NCI-H2227 (cell line): ENCODE results near the gene NUP50.
"Not testable (repeated sequence)": the region's sequence is repeated elsewhere in the genome, so short reads cannot be mapped to it uniquely, and the experiment has no call there.

Experiments
- DNase-seq: peaks from one replicate; lab custom pipeline; 2025; ENCODE audit not compliant: unreplicated experiment; lab: John Stamatoyannopoulos, UW

Gene NUP50

GRCh38 chr22:45159652-45160462 is 3.9 kb upstream of the NUP50 start:
- DNase-seq, result no peak

- peak; percentile 22 for DNase-seq
These were observed 1.2 kb upstream of the NUP50 start for GRCh38 chr22:45162531-45162930.

- peak; percentile 19 for DNase-seq
These were observed 650 bp upstream of the NUP50 start for GRCh38 chr22:45163099-45163450.

- DNase-seq, result peak; percentile 29
These were observed 754 bp downstream of the NUP50 start for GRCh38 chr22:45164270-45165088.

- DNase-seq, result no peak
These were observed 3.2 kb downstream of the NUP50 start for GRCh38 chr22:45166932-45167331.

- no peak for DNase-seq
These were observed 6.1 kb downstream of the NUP50 start for GRCh38 chr22:45169591-45170466.

- DNase-seq, result no peak
These were observed 8.1 kb downstream of the NUP50 start for GRCh38 chr22:45171830-45172229.

- no peak for DNase-seq
These were observed 9.3 kb downstream of the NUP50 start for GRCh38 chr22:45172881-45173585.

- DNase-seq, result no peak
These were observed 15.7 kb downstream of the NUP50 start for GRCh38 chr22:45179276-45180049.

GRCh38 chr22:45180146-45180679 is 16.5 kb downstream of the NUP50 start:
- no peak for DNase-seq

- no peak for DNase-seq
These were observed 17.5 kb downstream of the NUP50 start for GRCh38 chr22:45181240-45181639.

GRCh38 chr22:45181766-45182165 is 18.0 kb downstream of the NUP50 start:
- no peak for DNase-seq

GRCh38 chr22:45183974-45184373 is 20.2 kb downstream of the NUP50 start:
- DNase-seq, result no peak

GRCh38 chr22:45185718-45186514 is 22.2 kb downstream of the NUP50 start:
- no peak for DNase-seq

- no peak for DNase-seq
These were observed 24.2 kb downstream of the NUP50 start for GRCh38 chr22:45187891-45188290.

GRCh38 chr22:45188779-45189178 is 25.1 kb downstream of the NUP50 start:
- DNase-seq, result no peak

- no peak for DNase-seq
These were observed 26.6 kb downstream of the NUP50 start for GRCh38 chr22:45190202-45190872.

GRCh38 chr22:45191746-45192145 is 28.0 kb downstream of the NUP50 start:
- not testable (repeated sequence) for DNase-seq
